ENCODE results near the gene MEGF6.

GRCh38 chr1:3638676-3639075, 27.4 kb upstream of the MEGF6 start:
- TF ChIP-seq POLR2AphosphoS5 (IDR thresholded peaks at IDR 0.05; ENCODE audit: borderline replicate concordance, low read depth, low read length) (no peak), EZH2 (IDR thresholded peaks at IDR 0.05) (no peak), FOXP2 (optimal IDR thresholded peaks at IDR 0.05; ENCODE audit: control extremely low read depth, extremely low read length, insufficient read depth) (no peak)
